GM23338 (cell line): ENCODE measurements around the gene TMEM143. TPM values are rescaled to one million over a fixed set of nuclear protein-coding genes. Genes with fewer than 3 reads are reported as not detected.

Experiments used
- ATAC-seq: fragments of 200-7000 bp; cut with Tn5 transposase; 3 replicates; pipeline ENCODE4 v1.9.1; 2020
- DNase-seq: peaks from one replicate; pipeline ENCODE4 v3.0.0-alpha.2; 2015; ENCODE audit warnings: low spot score
- H2AFZ ChIP-seq: fragments of 200-600 bp; sonication (generic); 2 replicates; pipeline ENCODE4 v1.8.0; 2016; ENCODE audit warnings: antibody characterized with exemption, mild to moderate bottlenecking, moderate library complexity
- H3F3A ChIP-seq: fragments of 200-600 bp; sonication (generic); replicated peaks from 2 replicates; pipeline ENCODE4 v1.8.0; 2017; ENCODE audit warnings: antibody characterized with exemption, mixed run types, low read depth
- H3K27ac ChIP-seq: fragments of 200-600 bp; sonication (generic); 2 replicates; pipeline ENCODE4 v1.6.1; 2016; ENCODE audit warnings: low read depth
- H3K27me3 ChIP-seq: fragments of 200-600 bp; sonication (generic); 2 replicates; pipeline ENCODE4 v1.8.0; 2016; ENCODE audit warnings: mild to moderate bottlenecking, mixed run types, moderate library complexity; ENCODE audit not compliant: insufficient read depth
- H3K36me3 ChIP-seq: fragments of 200-600 bp; sonication (generic); 2 replicates; pipeline ENCODE4 v1.8.0; 2016; ENCODE audit warnings: mild to moderate bottlenecking; ENCODE audit not compliant: insufficient read depth
- H3K4me1 ChIP-seq: fragments of 200-600 bp; sonication (generic); 2 replicates; pipeline ENCODE4 v1.8.0; 2016; ENCODE audit warnings: mild to moderate bottlenecking, moderate library complexity; ENCODE audit not compliant: insufficient read depth
- H3K4me2 ChIP-seq: fragments of 200-600 bp; sonication (generic); 2 replicates; pipeline ENCODE4 v1.7.1; 2017; ENCODE audit warnings: mixed run types
- H3K4me3 ChIP-seq: fragments of 200-600 bp; sonication (generic); 2 replicates; pipeline ENCODE4 v1.6.1; 2016; ENCODE audit warnings: mixed run types
- H3K79me2 ChIP-seq: fragments of 200-600 bp; sonication (generic); replicated peaks from 2 replicates; pipeline ENCODE4 v1.8.0; 2017; ENCODE audit warnings: mild to moderate bottlenecking; ENCODE audit not compliant: insufficient read depth
- H3K9me2 ChIP-seq: fragments of 200-600 bp; sonication (generic); 2 replicates; pipeline ENCODE4 v1.8.0; 2017; ENCODE audit not compliant: insufficient read depth
- H4K20me1 ChIP-seq: fragments of 200-600 bp; sonication (generic); replicated peaks from 2 replicates; pipeline ENCODE4 v1.8.0; 2017; ENCODE audit warnings: mild to moderate bottlenecking; ENCODE audit not compliant: insufficient read depth
- H3K27ac Mint-ChIP-seq: 2 replicates; pipeline ENCODE4 v1.8.0; 2020; ENCODE audit warnings: inconsistent platforms, mild to moderate bottlenecking, moderate library complexity, mixed read lengths
- H3K27me3 Mint-ChIP-seq: 3 replicates; pipeline ENCODE4 v1.8.0; 2022; ENCODE audit warnings: low read depth, mild to moderate bottlenecking, moderate library complexity, mixed read lengths, inconsistent platforms; ENCODE audit not compliant: insufficient read depth, poor library complexity
- H3K36me3 Mint-ChIP-seq: 3 replicates; pipeline ENCODE4 v1.8.0; 2021; ENCODE audit warnings: low read depth, mild to moderate bottlenecking, inconsistent platforms, moderate library complexity, mixed read lengths
- H3K4me1 Mint-ChIP-seq: 3 replicates; pipeline ENCODE4 v1.8.0; 2020; ENCODE audit warnings: mild to moderate bottlenecking, inconsistent platforms, mixed read lengths
- H3K4me3 Mint-ChIP-seq: 3 replicates; pipeline ENCODE4 v1.8.0; 2021; ENCODE audit warnings: moderate library complexity, mild to moderate bottlenecking, inconsistent platforms, mixed read lengths
- H3K9me3 Mint-ChIP-seq: 3 replicates; pipeline ENCODE4 v1.8.0; 2020; ENCODE audit warnings: moderate library complexity, mild to moderate bottlenecking, inconsistent platforms, mixed read lengths
- CTCF ChIP-seq, 2 experiments: fragments of 200-600 bp in 1 of 2; sonication (generic) in 1 of 2; conservative IDR thresholded peaks; 2 replicates each; pipeline versions ENCODE4 v1.5.1 to v1.6.1; 2016 to 2017; ENCODE audit warnings: antibody characterized with exemption in 2 of 2, low read depth in 2 of 2, mild to moderate bottlenecking in 2 of 2, moderate library complexity in 1 of 2
- EZH2 ChIP-seq: fragments of 200-600 bp; sonication (generic); IDR thresholded peaks from one replicate; pipeline ENCODE4 v1.8.0; 2017; ENCODE audit warnings: antibody characterized with exemption, mild to moderate bottlenecking, low read depth; ENCODE audit not compliant: unreplicated experiment
- POLR2AphosphoS5 ChIP-seq: IDR thresholded peaks from 2 replicates; pipeline ENCODE4 v1.6.1; 2016; ENCODE audit warnings: antibody characterized with exemption, low read depth
- ZNF114 ChIP-seq: fragments of 250-450 bp; sonication (Bioruptor Pico); IDR thresholded peaks from 2 replicates; pipeline ENCODE4 v1.5.0; 2020; ENCODE audit warnings: mild to moderate bottlenecking, moderate library complexity
- ZNF462 ChIP-seq: fragments of 250-450 bp; sonication (Bioruptor Pico); IDR thresholded peaks from 2 replicates; pipeline ENCODE4 v1.5.0; 2020; ENCODE audit warnings: mild to moderate bottlenecking, moderate library complexity
- polyA plus RNA-seq: library from polyadenylated mRNA; unstranded; fragments of >200 nt; fragmentation: Nextera tagmentation; extraction: Ambion mirVana; gene quantifications from 2 replicates; pipeline ENCODE4 v1.2.1, GENCODE V29; 2016
- total RNA-seq: library from RNA; depleted of rRNA; stranded (reverse); fragments of >200 nt; shearing (Covaris generic); gene quantifications from 2 replicates; pipeline ENCODE4 v1.2.3, GENCODE V29; 2014

TMEM143 gene
- total and polyA plus RNA-seq, 2 experiments from 2014 or later, result 12.8 to 15.0 TPM

GRCh38 chr19:48296963-48297734 is 66.6 kb downstream of the TMEM143 start:
- H3K4me2 ChIP-seq, result no peak overlapping the region
- peaks cover 10% of the 10 kb centered on the region; the same call in 1 of the 2 replicates for H3K4me1 ChIP-seq
- H3K9me2 ChIP-seq, result 0 out of 2 replicates have a peak, but pooled peaks cover 3% of the 10 kb centered on the region
- no peak overlapping the region for H3K27ac ChIP-seq
- peak; percentile 86 for ATAC-seq
- H3K4me3 ChIP-seq, result no peak overlapping the region
- peak overlapping the region; percentile 81 for H2AFZ ChIP-seq
- Mint-ChIP-seq H3K27me3 (peaks cover 15% of the 10 kb centered on the region), H3K36me3 (no peaks in the 10 kb centered on the region), H3K4me3 (no peak overlapping the region), H3K27ac (no peak overlapping the region), H3K9me3 (no peaks in the 10 kb centered on the region), H3K4me1 (peaks cover 12% of the 10 kb centered on the region)
- H4K20me1 ChIP-seq, result no peaks in the 10 kb centered on the region
- TF ChIP-seq ZNF462 (CRISPR knock-in tag) (no peak), ZNF114 (CRISPR knock-in tag) (no peak), POLR2AphosphoS5 (no peak), EZH2 (no peak), CTCF (conservative IDR thresholded peaks at IDR 0.05; ENCODE audit: low read depth in 2 of 2) (peak in 1 of 2 experiments; percentile 50; a peak in 2 of 4 replicates)
- peaks cover 9% of the 10 kb centered on the region; the same call in 1 of the 2 replicates for H3F3A ChIP-seq
- H3K36me3 ChIP-seq, result no peaks in the 10 kb centered on the region
- no peaks in the 10 kb centered on the region for H3K79me2 ChIP-seq
- no peaks in the 10 kb centered on the region for H3K27me3 ChIP-seq
- peak; percentile 55 for DNase-seq
